OCI-LY7 (cell line): ENCODE data around the gene SLC25A26.

Experiments used
- CTCF ChIP-seq: fragments of 200-600 bp; sonication (generic); conservative IDR thresholded peaks from 2 replicates; pipeline ENCODE4 v1.5.1; 2014; ENCODE audit warnings: mild to moderate bottlenecking, antibody characterized with exemption, low read length, moderate library complexity, mixed read lengths
- EZH2phosphoT487 ChIP-seq: fragments of 200-600 bp; sonication (generic); IDR thresholded peaks from 2 replicates; pipeline ENCODE4 v1.6.1; 2018; ENCODE audit warnings: low read depth, borderline replicate concordance, mild to moderate bottlenecking, mixed run types, antibody characterized with exemption, low read length, moderate library complexity, mixed read lengths

- TF ChIP-seq CTCF: no peak
- no peak for TF ChIP-seq EZH2phosphoT487
These were observed 182.7 kb downstream of the SLC25A26 start for GRCh38 chr3:66403323-66403990.
